Measurements from ENCODE around the gene CHST2.

DNA sequence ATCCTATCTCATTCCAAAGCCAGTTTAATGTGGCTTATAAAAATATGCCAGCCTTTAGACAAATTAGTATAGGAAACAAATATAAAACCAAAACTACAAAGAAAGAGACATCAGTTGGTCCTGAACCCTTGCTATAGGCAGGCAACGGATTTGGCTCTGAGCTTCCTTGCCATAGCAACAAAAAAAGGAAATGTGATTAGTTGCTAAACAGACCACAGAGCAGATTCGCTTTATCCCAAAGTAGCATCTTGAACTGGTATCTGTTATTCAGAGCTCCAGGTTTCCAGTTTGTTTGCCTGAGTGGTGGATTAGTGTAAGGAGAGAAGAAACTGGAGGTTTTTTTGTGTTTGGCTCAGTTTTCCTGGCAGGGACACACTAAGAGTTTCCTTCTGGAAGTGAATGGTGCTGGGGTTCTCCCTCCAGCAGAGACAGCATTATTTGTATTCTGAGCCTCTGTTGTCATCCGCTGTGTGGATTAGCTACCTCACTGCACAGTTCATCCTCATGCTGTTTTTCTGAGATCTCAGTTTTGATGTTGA lies 44.1 kb downstream of the CHST2 start:
- TF ChIP-seq POLR2AphosphoS5 (IDR thresholded peaks at IDR 0.05), result no peak
- TF ChIP-seq POLR2A (IDR thresholded peaks at IDR 0.05; ENCODE audit: low read depth), result no peak
- TF ChIP-seq EP300 (IDR thresholded peaks at IDR 0.05), result no peak

Data from esophagus muscularis mucosa (tissue), 3 donors.